ENCODE measurements around the gene CTDSPL. TPM values are rescaled to one million over a fixed set of nuclear protein-coding genes. Genes with fewer than 3 reads are reported as not detected.

The CTDSPL gene
- total and polyA plus RNA-seq, 2 of the 13 experiments (the other 11 are each of a cell fraction or from before 2014, with no cell fraction given) = 26.1 to 142 TPM

GRCh38 chr3:37862219-37862902, 681 bp downstream of the CTDSPL start (continued):
- no peak for TF ChIP-seq REST (IDR thresholded peaks at IDR 0.05; ENCODE audit: borderline replicate concordance in 1 of 2, low read depth in 1 of 2, low read length in 2 of 2)
- peak; percentile 35; the same call in 1 of the 2 replicates for TF ChIP-seq ARID4A (CRISPR knock-in tag; IDR thresholded peaks at IDR 0.05; ENCODE audit: borderline replicate concordance)
- TF ChIP-seq HOXA3 (CRISPR knock-in tag; IDR thresholded peaks at IDR 0.05) = peak; percentile 22; the same call in 1 of the 2 replicates
- peak; percentile 46; the same call in 1 of the 2 replicates for TF ChIP-seq MYC (CRISPR knock-in tag; IDR thresholded peaks at IDR 0.05; ENCODE audit: borderline replicate concordance)
- TF ChIP-seq ATF2 (CRISPR knock-in tag; IDR thresholded peaks at IDR 0.05) = no peak
- TF ChIP-seq ZNF17 (CRISPR knock-in tag; IDR thresholded peaks at IDR 0.05) = no peak
- TF ChIP-seq PPARG (CRISPR knock-in tag; conservative IDR thresholded peaks at IDR 0.05) = no peak
- TF ChIP-seq ZNF639 (CRISPR knock-in tag; conservative IDR thresholded peaks at IDR 0.05) = no peak
- TF ChIP-seq AGO1 (IDR thresholded peaks at IDR 0.05; ENCODE audit: low read depth, low read length, poor library complexity, severe bottlenecking) = no peak
- TF ChIP-seq MTA1 (CRISPR knock-in tag; IDR thresholded peaks at IDR 0.05; ENCODE audit: borderline replicate concordance) = no peak
- TF ChIP-seq ZNF800 (CRISPR knock-in tag; IDR thresholded peaks at IDR 0.05) = no peak
- no peak for TF ChIP-seq ZKSCAN8 (CRISPR knock-in tag; IDR thresholded peaks at IDR 0.05; ENCODE audit: borderline replicate concordance)
- TF ChIP-seq MAZ (IDR thresholded peaks at IDR 0.05; ENCODE audit: borderline replicate concordance, low read depth, low read length) = 0 out of 2 replicates have a peak, but pooled peaks have one; percentile 25
- TF ChIP-seq MAZ (CRISPR knock-in tag; IDR thresholded peaks at IDR 0.05; ENCODE audit: low read depth) = no peak
- TF ChIP-seq ZNF556 (CRISPR knock-in tag; IDR thresholded peaks at IDR 0.05; ENCODE audit: borderline replicate concordance) = no peak

Measured in HepG2 (cell line).